ENCODE results near the gene ANKEF1.

GRCh38 chr20:10096790-10097189 is 62.0 kb downstream of the ANKEF1 start:
- TF ChIP-seq CTCF (IDR thresholded peaks at IDR 0.05), result no peak
- no peak for TF ChIP-seq POLR2A (IDR thresholded peaks at IDR 0.05)
